Left hindlimb (tissue), 1 donor: ENCODE measurements around the gene RASA3.
"Not testable (repeated sequence)": the region's sequence is repeated elsewhere in the genome, so short reads cannot be mapped to it uniquely, and the experiment has no call there.

Source experiments
- DNase-seq: peaks from one replicate; pipeline ENCODE4 v3.0.0-alpha.2; 2018

Gene RASA3

GRCh38 chr13:114126086-114126485 is 6.3 kb downstream of the RASA3 start:
- DNase-seq, result not testable (repeated sequence)

- no peak for DNase-seq
Observed at GRCh38 chr13:114125589-114125988, 6.8 kb downstream of the RASA3 start.

GRCh38 chr13:114124921-114125320 is 7.5 kb downstream of the RASA3 start:
- no peak for DNase-seq

GRCh38 chr13:114124431-114124830 is 8.0 kb downstream of the RASA3 start:
- DNase-seq, result no peak

GRCh38 chr13:114123876-114124275 is 8.5 kb downstream of the RASA3 start:
- no peak for DNase-seq

GRCh38 chr13:114123448-114123847 is 9.0 kb downstream of the RASA3 start:
- no peak for DNase-seq

- DNase-seq, result no peak
Observed at GRCh38 chr13:114122591-114123211, 9.7 kb downstream of the RASA3 start.

- DNase-seq, result no peak
Observed at GRCh38 chr13:114122127-114122511, 10.3 kb downstream of the RASA3 start.

GRCh38 chr13:114121496-114122126 is 10.8 kb downstream of the RASA3 start:
- no peak for DNase-seq

- no peak for DNase-seq
Observed at GRCh38 chr13:114121031-114121430, 11.4 kb downstream of the RASA3 start.

- no peak for DNase-seq
Observed at GRCh38 chr13:114120591-114121011, 11.8 kb downstream of the RASA3 start.

- DNase-seq, result peak; percentile 88
Observed at GRCh38 chr13:114119196-114119595, 13.2 kb downstream of the RASA3 start.

GRCh38 chr13:114118511-114119123 is 13.8 kb downstream of the RASA3 start:
- DNase-seq, result no peak

GRCh38 chr13:114118086-114118485 is 14.3 kb downstream of the RASA3 start:
- DNase-seq, result peak; percentile 24

GRCh38 chr13:114117341-114117874 is 15.0 kb downstream of the RASA3 start:
- not testable (repeated sequence) for DNase-seq

GRCh38 chr13:114116734-114117133 is 15.7 kb downstream of the RASA3 start:
- peak; percentile 12 for DNase-seq

- DNase-seq, result peak; percentile 9
Observed at GRCh38 chr13:114115796-114116195, 16.6 kb downstream of the RASA3 start.

GRCh38 chr13:114115191-114115671 is 17.2 kb downstream of the RASA3 start:
- peak; percentile 34 for DNase-seq

- DNase-seq, result peak; percentile 13
Observed at GRCh38 chr13:114114666-114115065, 17.8 kb downstream of the RASA3 start.

GRCh38 chr13:114114006-114114640 is 18.3 kb downstream of the RASA3 start:
- no peak for DNase-seq

GRCh38 chr13:114113395-114113794 is 19.0 kb downstream of the RASA3 start:
- not testable (repeated sequence) for DNase-seq

- peak; percentile 40 for DNase-seq
Observed at GRCh38 chr13:114112826-114113322, 19.5 kb downstream of the RASA3 start.

GRCh38 chr13:114112231-114112825 is 20.1 kb downstream of the RASA3 start:
- peak; percentile 36 for DNase-seq
